Measurements from ENCODE around the gene DNAH1. TPM values are rescaled to one million over a fixed set of nuclear protein-coding genes. Genes with fewer than 3 reads are reported as not detected.

Gene DNAH1
- total and polyA plus RNA-seq, 2 donors (not counting 1 experiment from before 2014, with no cell fraction given), result 47.2 to 59.2 TPM

DNA sequence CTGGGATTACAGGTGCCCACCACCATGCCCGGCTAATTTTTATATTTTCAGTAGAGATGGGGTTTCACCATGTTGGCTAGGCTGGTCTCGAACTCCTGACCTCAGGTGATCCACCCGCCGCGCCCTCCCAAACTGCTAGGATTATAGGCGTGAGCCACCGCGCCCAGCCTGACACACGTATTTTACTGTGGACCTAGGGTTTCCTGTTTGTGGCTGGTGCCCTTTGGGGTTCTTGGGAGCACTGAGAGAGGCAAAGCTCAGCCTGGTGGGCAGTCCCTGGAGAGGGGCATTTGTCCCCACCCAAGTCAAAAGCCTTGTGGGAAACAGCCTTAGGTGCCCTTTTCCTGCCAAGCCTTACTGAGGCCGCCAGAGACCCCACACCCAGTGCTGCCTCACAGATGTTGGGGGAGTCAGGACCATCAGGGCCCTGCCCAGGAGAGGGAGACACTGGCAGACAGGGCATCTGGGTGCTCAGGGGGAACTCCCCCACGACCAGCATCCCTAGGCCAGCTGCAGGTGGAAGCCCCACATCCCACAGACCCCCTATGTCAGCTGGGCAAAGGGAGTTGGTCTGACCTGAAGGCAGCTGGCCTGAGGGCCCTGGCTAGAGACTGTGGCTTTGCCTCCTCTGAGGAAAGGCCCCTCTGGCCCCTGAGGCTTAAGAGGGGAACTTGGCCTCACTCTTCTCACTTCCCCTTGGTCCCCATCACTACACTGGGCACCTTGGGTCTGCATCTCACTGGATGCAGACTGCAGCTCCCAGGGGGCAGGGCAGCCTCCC lies 35.1 kb downstream of the DNAH1 start:
- H3K9me3 ChIP-seq (ENCODE audit: control extremely low read depth in 1 of 3, control insufficient read depth in 2 of 3, insufficient read depth in 1 of 3, low read length in 2 of 3), result no peaks in the 10 kb centered on the region
- 87% methylated on average over 4 of the region's 11 CpGs for WGBS (ENCODE audit: insufficient coverage)
- H3K27ac Mint-ChIP-seq, result no peak overlapping the region
- no peak for ATAC-seq (ENCODE audit: low read depth)
- ChIA-PET POLR2A (no interaction called here), CTCF (interaction anchor here (1.0 to 1.7 kb wide), 2 partner anchors 12 kb away, joined by 4 to 8 read pairs; no protein-coding TSS in a partner anchor)
- H3K27ac ChIP-seq (ENCODE audit: low read length in 2 of 2), result no peak overlapping the region
- no peaks in the 10 kb centered on the region for H3K4me1 Mint-ChIP-seq
- no peaks in the 10 kb centered on the region for H3K27me3 ChIP-seq (replicated peaks in 1 of 4; ENCODE audit: control extremely low read depth in 1 of 4, control insufficient read depth in 3 of 4, insufficient read depth in 4 of 4, low read length in 3 of 4)
- H3K4me3 Mint-ChIP-seq, result no peak overlapping the region
- no peak for TF ChIP-seq EZH2 (IDR thresholded peaks at IDR 0.05; ENCODE audit: borderline replicate concordance, insufficient read depth, low read depth, low read length, poor library complexity, severe bottlenecking)
- TF ChIP-seq, protein P1, sequence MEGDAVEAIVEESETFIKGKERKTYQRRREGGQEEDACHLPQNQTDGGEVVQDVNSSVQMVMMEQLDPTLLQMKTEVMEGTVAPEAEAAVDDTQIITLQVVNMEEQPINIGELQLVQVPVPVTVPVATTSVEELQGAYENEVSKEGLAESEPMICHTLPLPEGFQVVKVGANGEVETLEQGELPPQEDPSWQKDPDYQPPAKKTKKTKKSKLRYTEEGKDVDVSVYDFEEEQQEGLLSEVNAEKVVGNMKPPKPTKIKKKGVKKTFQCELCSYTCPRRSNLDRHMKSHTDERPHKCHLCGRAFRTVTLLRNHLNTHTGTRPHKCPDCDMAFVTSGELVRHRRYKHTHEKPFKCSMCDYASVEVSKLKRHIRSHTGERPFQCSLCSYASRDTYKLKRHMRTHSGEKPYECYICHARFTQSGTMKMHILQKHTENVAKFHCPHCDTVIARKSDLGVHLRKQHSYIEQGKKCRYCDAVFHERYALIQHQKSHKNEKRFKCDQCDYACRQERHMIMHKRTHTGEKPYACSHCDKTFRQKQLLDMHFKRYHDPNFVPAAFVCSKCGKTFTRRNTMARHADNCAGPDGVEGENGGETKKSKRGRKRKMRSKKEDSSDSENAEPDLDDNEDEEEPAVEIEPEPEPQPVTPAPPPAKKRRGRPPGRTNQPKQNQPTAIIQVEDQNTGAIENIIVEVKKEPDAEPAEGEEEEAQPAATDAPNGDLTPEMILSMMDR (IDR thresholded peaks at IDR 0.05), result no peak
- H3K9me3 Mint-ChIP-seq (ENCODE audit: insufficient read depth), result no peaks in the 10 kb centered on the region
- peaks cover 0 to 49% of the 10 kb centered on the region in 2 experiments for H3K36me3 ChIP-seq (replicated peaks in 1 of 2; ENCODE audit: control extremely low read depth in 1 of 2, control insufficient read depth in 1 of 2, extremely low read depth in 1 of 2, insufficient read depth in 2 of 2, low read length in 1 of 2)
- H3K4me2 ChIP-seq (replicated peaks; ENCODE audit: low read depth, low read length, poor library complexity, severe bottlenecking), result no peak overlapping the region
- intact Hi-C loops (cut with micrococcal nuclease), result no loop called here
- H3K4me3 ChIP-seq (ENCODE audit: control extremely low read depth in 1 of 5, extremely low read depth in 1 of 5, insufficient read depth in 1 of 5, low read depth in 2 of 5, low read length in 4 of 5), result no peak overlapping the region
- H3K4me1 ChIP-seq (ENCODE audit: control insufficient read depth in 2 of 2, insufficient read depth in 2 of 2, low read length in 2 of 2), result no peaks in the 10 kb centered on the region
- H2AFZ ChIP-seq (ENCODE audit: insufficient read depth, low read depth, low read length, poor library complexity, severe bottlenecking), result no peak overlapping the region
- no peaks in the 10 kb centered on the region for H3K79me2 ChIP-seq (ENCODE audit: control insufficient read depth, insufficient read depth, low read length)
- no peaks in the 10 kb centered on the region for H4K20me1 ChIP-seq (ENCODE audit: control insufficient read depth, insufficient read depth, low read length, poor library complexity, severe bottlenecking)
- no peaks in the 10 kb centered on the region for H3K27me3 Mint-ChIP-seq
- no peak overlapping the region for H3K9ac ChIP-seq (ENCODE audit: low read length)
- DNase-seq, result no peak

DNA sequence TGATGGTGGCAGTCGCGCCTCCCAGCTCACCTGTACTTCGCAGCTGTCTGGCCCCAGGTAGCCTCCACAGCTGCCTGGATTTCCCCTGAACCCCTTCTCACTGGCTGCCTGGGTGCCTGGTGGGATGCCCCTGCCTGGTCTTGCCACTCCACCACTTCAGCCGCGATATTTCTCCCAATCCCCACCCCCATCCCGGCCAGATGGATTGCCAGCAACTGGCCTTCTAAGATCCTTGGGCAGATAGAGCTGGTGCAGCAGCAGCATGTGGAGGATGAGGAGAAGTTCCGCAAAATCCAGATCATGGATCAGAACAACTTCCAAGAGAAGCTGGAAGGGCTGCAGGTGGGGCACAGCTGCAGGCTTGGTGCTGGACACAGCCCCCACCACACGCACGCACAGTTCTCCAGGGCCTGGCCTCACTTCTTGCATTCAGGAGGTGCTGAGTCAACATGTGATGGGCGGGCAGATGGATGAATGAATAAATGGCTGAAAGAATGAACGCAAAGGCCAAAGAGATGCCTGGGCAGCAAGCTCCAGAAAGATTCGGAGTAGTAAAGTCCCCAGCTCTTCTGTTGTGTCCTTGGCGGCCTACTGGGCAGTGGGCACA lies 35.7 kb downstream of the DNAH1 start:
- H4K20me1 ChIP-seq (ENCODE audit: control insufficient read depth, insufficient read depth, low read length, poor library complexity, severe bottlenecking), result no peaks in the 10 kb centered on the region
- Mint-ChIP-seq H3K9me3 (ENCODE audit: insufficient read depth) (no peaks in the 10 kb centered on the region), H3K4me3 (no peak overlapping the region), H3K27ac (no peak overlapping the region), H3K27me3 (no peaks in the 10 kb centered on the region), H3K4me1 (no peaks in the 10 kb centered on the region)
- intact Hi-C loops (cut with micrococcal nuclease), result no loop called here
- no peak for TF ChIP-seq EZH2 (IDR thresholded peaks at IDR 0.05; ENCODE audit: borderline replicate concordance, insufficient read depth, low read depth, low read length, poor library complexity, severe bottlenecking)
- TF ChIP-seq, protein P1 (IDR thresholded peaks at IDR 0.05), result no peak
- no peaks in the 10 kb centered on the region for H3K79me2 ChIP-seq (ENCODE audit: control insufficient read depth, insufficient read depth, low read length)
- ChIA-PET POLR2A (no interaction called here), CTCF (interaction anchor here (1.0 kb wide), 1 partner anchor 13 kb away, joined by 4 read pairs; no protein-coding TSS in a partner anchor)
- H3K27ac ChIP-seq (ENCODE audit: low read length in 2 of 2), result no peak overlapping the region
- no peaks in the 10 kb centered on the region for H3K27me3 ChIP-seq (replicated peaks in 1 of 4; ENCODE audit: control extremely low read depth in 1 of 4, control insufficient read depth in 3 of 4, insufficient read depth in 4 of 4, low read length in 3 of 4)
- ATAC-seq (ENCODE audit: low read depth) (no peak), DNase-seq (no peak)
- H3K4me2 ChIP-seq (replicated peaks; ENCODE audit: low read depth, low read length, poor library complexity, severe bottlenecking), result no peak overlapping the region
- no peaks in the 10 kb centered on the region for H3K9me3 ChIP-seq (ENCODE audit: control extremely low read depth in 1 of 3, control insufficient read depth in 2 of 3, insufficient read depth in 1 of 3, low read length in 2 of 3)
- no peak overlapping the region for H2AFZ ChIP-seq (ENCODE audit: insufficient read depth, low read depth, low read length, poor library complexity, severe bottlenecking)
- no peak overlapping the region for H3K9ac ChIP-seq (ENCODE audit: low read length)
- 77% methylated on average over 10 of the region's 13 CpGs for WGBS (ENCODE audit: insufficient coverage)
- no peak overlapping the region for H3K4me3 ChIP-seq (ENCODE audit: control extremely low read depth in 1 of 5, extremely low read depth in 1 of 5, insufficient read depth in 1 of 5, low read depth in 2 of 5, low read length in 4 of 5)
- no peaks in the 10 kb centered on the region for H3K4me1 ChIP-seq (ENCODE audit: control insufficient read depth in 2 of 2, insufficient read depth in 2 of 2, low read length in 2 of 2)
- H3K36me3 ChIP-seq (replicated peaks in 1 of 2; ENCODE audit: control extremely low read depth in 1 of 2, control insufficient read depth in 1 of 2, extremely low read depth in 1 of 2, insufficient read depth in 2 of 2, low read length in 1 of 2), result peaks cover 0 to 49% of the 10 kb centered on the region in 2 experiments
